A549 (cell line): ENCODE data around the gene SLC22A17. TPM values are rescaled to one million over a fixed set of nuclear protein-coding genes. Genes with fewer than 3 reads are reported as not detected.

Source experiments
- ATAC-seq, 2 experiments: fragments of 200-7000 bp in 1 of 2; fragments of >200 bp in 1 of 2; cut with Nextera tagmentation in 1 of 2; cut with Tn5 transposase in 1 of 2; 3 replicates each; pipeline versions ENCODE4 v1.8.0 to v1.9.1; 2018 to 2020; ENCODE audit warnings: mild to moderate bottlenecking in 1 of 2, moderate library complexity in 1 of 2
- CTCF ChIA-PET: fragments of 300-600 bp; sonication (Branson Sonifier 250); formaldehyde crosslinking; extraction: SDS; loops from one replicate; lab custom pipeline; 2021; ENCODE audit warnings: antibody characterized with exemption, inconsistent platforms; lab: Yijun Ruan, JAX
- POLR2A ChIA-PET: fragments of 350-600 bp; formaldehyde crosslinking; extraction: SDS; loops from one replicate; lab custom pipeline; 2021; ENCODE audit warnings: antibody characterized with exemption, inconsistent platforms; lab: Yijun Ruan, JAX
- DNase-seq, 2 experiments: peaks; one replicate each; pipeline versions ENCODE4 v3.0.0 to v3.0.0-alpha.2; 2011 to 2016; ENCODE audit warnings: low read depth in 1 of 2, low spot score in 1 of 2
- FAIRE-seq: peaks from 2 replicates; lab custom pipeline; 2011; peaks lifted over from hg19 to GRCh38; lab: Jason Lieb, UNC
- H3K27ac ChIP-seq, 2 experiments: fragments of >200 bp; sonication (Bioruptor Twin); formaldehyde crosslinking; 3 replicates each; pipeline ENCODE4 v1.5.1; 2016 to 2017
- H3K4me1 ChIP-seq: fragments of >200 bp; sonication (Bioruptor Twin); formaldehyde crosslinking; 3 replicates; pipeline ENCODE4 v1.6.1; 2016
- H3K4me2 ChIP-seq: fragments of >200 bp; sonication (Bioruptor Twin); formaldehyde crosslinking; 3 replicates; pipeline ENCODE4 v1.6.1; 2016
- H3K4me3 ChIP-seq: fragments of >200 bp; sonication (Bioruptor Twin); formaldehyde crosslinking; 3 replicates; pipeline ENCODE4 v1.5.1; 2016
- H3K9me3 ChIP-seq: fragments of >200 bp; sonication (Bioruptor Twin); formaldehyde crosslinking; 3 replicates; pipeline ENCODE4 v1.6.1; 2016
- CBX8 ChIP-seq: fragments of 200-600 bp; sonication (generic); IDR thresholded peaks from 2 replicates; pipeline ENCODE4 v1.6.1; 2016
- CEBPB ChIP-seq, 2 experiments: fragments of >200 bp in 1 of 2; sonication (Bioruptor Twin) in 1 of 2; formaldehyde crosslinking in 1 of 2; IDR thresholded peaks; 2 replicates each; pipeline ENCODE4 v1.6.1; 2012 to 2016
- CHD2 ChIP-seq: fragments of 150-350 bp; IDR thresholded peaks from 2 replicates; pipeline ENCODE4 v1.6.1; 2014; ENCODE audit warnings: low read length; ENCODE audit not compliant: partially characterized antibody
- CHD4 ChIP-seq: fragments of 200-600 bp; sonication (generic); IDR thresholded peaks from 2 replicates; pipeline ENCODE4 v1.6.1; 2016; ENCODE audit warnings: antibody characterized with exemption, mild to moderate bottlenecking, borderline replicate concordance
- ELK1 ChIP-seq: fragments of 150-350 bp; IDR thresholded peaks from 2 replicates; pipeline ENCODE4 v1.6.1; 2014; ENCODE audit warnings: low read depth, mild to moderate bottlenecking, low read length
- FOXS1 ChIP-seq: fragments of 250-450 bp; sonication (Bioruptor Pico); IDR thresholded peaks from 2 replicates; pipeline ENCODE4 v1.5.0; 2020; ENCODE audit warnings: mild to moderate bottlenecking, moderate library complexity
- GATA3 ChIP-seq: IDR thresholded peaks from 2 replicates; pipeline ENCODE4 v1.6.1; 2012; ENCODE audit warnings: borderline replicate concordance
- HEYL ChIP-seq: fragments of 250-450 bp; sonication (Bioruptor Pico); IDR thresholded peaks from 2 replicates; pipeline ENCODE4 v1.8.0; 2021; ENCODE audit warnings: mild to moderate bottlenecking, moderate library complexity
- KDM5A ChIP-seq: fragments of 200-600 bp; sonication (generic); IDR thresholded peaks from 2 replicates; pipeline ENCODE4 v1.6.1; 2016; ENCODE audit warnings: antibody characterized with exemption, mild to moderate bottlenecking
- MAX ChIP-seq: IDR thresholded peaks from 2 replicates; pipeline ENCODE4 v1.6.1; 2012
- MAZ ChIP-seq: fragments of 150-350 bp; IDR thresholded peaks from 2 replicates; pipeline ENCODE4 v1.6.1; 2014; ENCODE audit warnings: antibody characterized with exemption, low read depth, low read length, borderline replicate concordance
- NR3C1 ChIP-seq: fragments of >200 bp; sonication (Bioruptor Twin); formaldehyde crosslinking; IDR thresholded peaks from 3 replicates; pipeline ENCODE4 v1.6.1; 2017
- RAD21 ChIP-seq, 2 experiments: fragments of >200 bp in 1 of 2; sonication (Bioruptor Twin) in 1 of 2; formaldehyde crosslinking in 1 of 2; IDR thresholded peaks in 1 of 2; conservative IDR thresholded peaks in 1 of 2; 2 replicates in 1 of 2; 3 replicates in 1 of 2; pipeline ENCODE4 v1.6.1; 2012 to 2018; ENCODE audit warnings: inconsistent platforms in 1 of 2
- REST ChIP-seq: fragments of 200-600 bp; sonication (generic); IDR thresholded peaks from 2 replicates; pipeline ENCODE4 v1.6.1; 2016; ENCODE audit warnings: antibody characterized with exemption, mild to moderate bottlenecking, moderate library complexity
- RFX5 ChIP-seq: fragments of 450-650 bp; IDR thresholded peaks from 2 replicates; pipeline ENCODE4 v1.7.1; 2014; ENCODE audit warnings: antibody characterized with exemption, mild to moderate bottlenecking, moderate library complexity
- SREBF2 ChIP-seq: fragments of 450-650 bp; IDR thresholded peaks from 2 replicates; pipeline ENCODE4 v1.6.1; 2014; ENCODE audit warnings: mild to moderate bottlenecking, moderate library complexity
- WGBS: methylation state at CpG from one replicate; pipeline ENCODE4 v1.1.6; 2017; ENCODE audit errors: missing lambda C conversion rate; 5-methylcytosine and 5-hydroxymethylcytosine counted together
- polyA plus RNA-seq, 4 experiments: library from polyadenylated mRNA; depleted of rRNA in 3 of 4; stranded (reverse); fragments of >200 nt; fragmentation: RNase III in 1 of 4; extraction: RNeasy Plus Mini Kit Qiagen cat#74134 plus additional on column Dnase treatment in 1 of 4; gene quantifications; 2 replicates in 3 of 4; 3 replicates in 1 of 4; pipeline ENCODE4 v1.2.3, GENCODE V29; 2011 to 2017

The SLC22A17 gene
- polyA plus RNA-seq, 2 of the 4 experiments (the other 2 are of a cell fraction), result 3.5 to 8.4 TPM

- ATAC-seq (no peak), FAIRE-seq (no peak), DNase-seq (no peak)
- TF ChIP-seq CHD2, result no peak
- no peak for TF ChIP-seq RAD21 (conservative IDR thresholded peaks at IDR 0.05 in 1 of 2, IDR thresholded peaks at IDR 0.05 in 1 of 2)
- no peak for TF ChIP-seq CBX8
- no peak for TF ChIP-seq REST
- no peak for TF ChIP-seq KDM5A
- TF ChIP-seq SREBF2, result no peak
- TF ChIP-seq FOXS1 (CRISPR knock-in tag), result no peak
- H3K4me3 ChIP-seq, result no peak overlapping the region
- ChIA-PET POLR2A (no interaction called here), CTCF (interaction anchor here (1.2 to 5.6 kb wide), 3 partner anchors 8 to 26 kb away, joined by 3 to 30 read pairs (median 4); partner anchors contain the start of gene IL25)
- 85% methylated on average over 16 of the region's 18 CpGs for WGBS
- no peaks in the 10 kb centered on the region for H3K4me1 ChIP-seq
- no peak overlapping the region for H3K27ac ChIP-seq
- H3K9me3 ChIP-seq, result no peaks in the 10 kb centered on the region
- no peak overlapping the region for H3K4me2 ChIP-seq
These were observed 33.1 kb upstream of the SLC22A17 start for GRCh38 chr14:23385642-23386265.

GRCh38 chr14:23385244-23385641, 32.6 kb upstream of the SLC22A17 start:
- Histone ChIP-seq H3K27ac (no peak overlapping the region), H3K9me3 (no peaks in the 10 kb centered on the region), H3K4me1 (no peaks in the 10 kb centered on the region), H3K4me3 (no peak overlapping the region), H3K4me2 (no peak overlapping the region)
- ChIA-PET CTCF (interaction anchor here (1.2 to 9.9 kb wide), 4 partner anchors 8 to 25 kb away, joined by 3 to 106 read pairs (median 17); partner anchors contain the start of gene IL25), POLR2A (no interaction called here)
- no peak for ATAC-seq
- FAIRE-seq, result no peak
- TF ChIP-seq HEYL (no peak), ELK1 (no peak), CHD4 (no peak), MAZ (no peak), GATA3 (no peak), CEBPB (IDR thresholded peaks at IDR 0.05) (no peak), MAX (no peak)
- DNase-seq, result no peak
- WGBS, result 62% methylated on average over 2 of the region's 2 CpGs

- Histone ChIP-seq H3K4me1 (no peaks in the 10 kb centered on the region), H3K4me3 (no peak overlapping the region), H3K27ac (no peak overlapping the region), H3K9me3 (no peaks in the 10 kb centered on the region), H3K4me2 (no peak overlapping the region)
- DNase-seq (no peak), ATAC-seq (no peak)
- CTCF ChIA-PET, result interaction anchor here (1.0 to 11.1 kb wide), 5 partner anchors 9 to 52 kb away, joined by 3 to 186 read pairs (median 30); partner anchors contain the start of gene IL25
- TF ChIP-seq RFX5 (no peak), NR3C1 (no peak)
- TF ChIP-seq, all 56 proteins: peak for 0
- 63% methylated on average over 29 of the region's 29 CpGs for WGBS
- POLR2A ChIA-PET, result no interaction called here
- no peak for FAIRE-seq
These were observed 31.8 kb upstream of the SLC22A17 start for GRCh38 chr14:23384364-23385080.
